Testis (tissue), 2 donors: Measurements from ENCODE around the gene PIGM.

Experiments
- POLR2A ChIP-seq: fragments of 450-650 bp; IDR thresholded peaks from one replicate; pipeline ENCODE4 v1.6.1; 2017; ENCODE audit warnings: antibody characterized with exemption, mild to moderate bottlenecking, moderate library complexity
- TF ChIP-seq, protein P1 (sequence below), 3 experiments: fragments of 450-650 bp in 2 of 3; fragments of 200-600 bp in 1 of 3; sonication (generic) in 1 of 3; IDR thresholded peaks; one replicate each; pipeline ENCODE4 v1.5.1; 2016 to 2019; ENCODE audit warnings: antibody characterized with exemption in 3 of 3, mild to moderate bottlenecking in 2 of 3, moderate library complexity in 1 of 3

DNA sequence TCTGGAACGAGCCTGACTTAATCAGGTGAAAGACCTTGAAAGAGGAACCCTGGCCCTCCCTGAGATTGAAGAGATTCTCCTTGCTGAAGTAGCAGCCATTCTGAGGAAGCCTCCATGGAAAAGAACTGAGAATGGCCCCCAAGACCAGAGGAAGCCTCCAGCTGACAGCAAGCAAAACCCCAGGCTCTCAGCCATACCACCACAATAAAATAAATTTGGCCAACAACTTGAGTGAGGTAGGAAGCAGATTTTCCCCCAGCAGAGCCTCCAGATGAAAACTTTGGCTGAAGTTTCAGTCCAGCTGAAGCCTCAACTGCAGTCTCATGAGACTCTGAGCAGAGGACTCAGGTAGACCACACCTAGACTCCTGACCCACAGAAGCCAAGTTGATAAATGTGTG is 43.8 kb downstream of the PIGM start:
- TF ChIP-seq, protein P1, sequence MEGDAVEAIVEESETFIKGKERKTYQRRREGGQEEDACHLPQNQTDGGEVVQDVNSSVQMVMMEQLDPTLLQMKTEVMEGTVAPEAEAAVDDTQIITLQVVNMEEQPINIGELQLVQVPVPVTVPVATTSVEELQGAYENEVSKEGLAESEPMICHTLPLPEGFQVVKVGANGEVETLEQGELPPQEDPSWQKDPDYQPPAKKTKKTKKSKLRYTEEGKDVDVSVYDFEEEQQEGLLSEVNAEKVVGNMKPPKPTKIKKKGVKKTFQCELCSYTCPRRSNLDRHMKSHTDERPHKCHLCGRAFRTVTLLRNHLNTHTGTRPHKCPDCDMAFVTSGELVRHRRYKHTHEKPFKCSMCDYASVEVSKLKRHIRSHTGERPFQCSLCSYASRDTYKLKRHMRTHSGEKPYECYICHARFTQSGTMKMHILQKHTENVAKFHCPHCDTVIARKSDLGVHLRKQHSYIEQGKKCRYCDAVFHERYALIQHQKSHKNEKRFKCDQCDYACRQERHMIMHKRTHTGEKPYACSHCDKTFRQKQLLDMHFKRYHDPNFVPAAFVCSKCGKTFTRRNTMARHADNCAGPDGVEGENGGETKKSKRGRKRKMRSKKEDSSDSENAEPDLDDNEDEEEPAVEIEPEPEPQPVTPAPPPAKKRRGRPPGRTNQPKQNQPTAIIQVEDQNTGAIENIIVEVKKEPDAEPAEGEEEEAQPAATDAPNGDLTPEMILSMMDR (IDR thresholded peaks at IDR 0.05), result no peak
- no peak for TF ChIP-seq POLR2A
